Endothelial cell of umbilical vein (primary cell): ENCODE measurements around the gene ACP3. TPM values are rescaled to one million over a fixed set of nuclear protein-coding genes. Genes with fewer than 3 reads are reported as not detected.

Experiments
- BruUV-seq: library from RNA; stranded (reverse); fragments of 400-500 nt; replicated peaks from 2 replicates; lab custom pipeline; 2021; lab: Mats Ljungman, UMichigan
- CTCF ChIA-PET: fragments of 300-600, 350-600 bp; sonication (Branson Sonifier 250); formaldehyde crosslinking; loops from one replicate; lab custom pipeline; 2021; ENCODE audit warnings: antibody characterized with exemption, inconsistent platforms; lab: Charles Lee
- POLR2A ChIA-PET: fragments of 300-600, 350-600 bp; sonication (Branson Sonifier 250); formaldehyde crosslinking; loops from one replicate; lab custom pipeline; 2021; ENCODE audit warnings: antibody characterized with exemption, inconsistent platforms; lab: Charles Lee
- DNase-seq: peaks from one replicate; pipeline ENCODE4 v3.0.0-alpha.2; 2011; ENCODE audit warnings: low read depth, low spot score
- FAIRE-seq: peaks from 2 replicates; lab custom pipeline; 2011; peaks lifted over from hg19 to GRCh38; lab: Jason Lieb, UNC
- H2AFZ ChIP-seq: 2 replicates; pipeline ENCODE4 v1.6.0; 2012; ENCODE audit warnings: low read depth, low read length, control low read depth, inconsistent platforms
- H3K27ac ChIP-seq: 2 replicates; pipeline ENCODE4 v1.5.1; 2011; ENCODE audit warnings: low read depth, mild to moderate bottlenecking, control low read depth, low read length, moderate library complexity; ENCODE audit not compliant: insufficient read depth
- H3K27me3 ChIP-seq, 2 experiments: 2 replicates each; pipeline versions ENCODE4 v1.6.0 to v1.6.1; 2011; ENCODE audit warnings: low read length in 2 of 2, mixed read lengths in 1 of 2; ENCODE audit not compliant: control insufficient read depth in 2 of 2, insufficient read depth in 2 of 2
- H3K36me3 ChIP-seq, 2 experiments: 2 replicates in 1 of 2; 3 replicates in 1 of 2; pipeline ENCODE4 v1.5.1; 2011; ENCODE audit warnings: low read length in 2 of 2, mild to moderate bottlenecking in 1 of 2, moderate library complexity in 1 of 2; ENCODE audit not compliant: control insufficient read depth in 2 of 2, insufficient read depth in 2 of 2; ENCODE audit errors: extremely low read depth in 1 of 2
- H3K4me1 ChIP-seq: 3 replicates; pipeline ENCODE4 v1.5.1; 2011; ENCODE audit warnings: mild to moderate bottlenecking, low read length; ENCODE audit not compliant: control insufficient read depth, insufficient read depth; ENCODE audit errors: extremely low read depth
- H3K4me2 ChIP-seq: 2 replicates; pipeline ENCODE4 v1.6.1; 2011; ENCODE audit warnings: low read length, control low read depth, mixed read lengths; ENCODE audit not compliant: insufficient read depth
- H3K4me3 ChIP-seq, 3 experiments: fragments of 200-600 bp in 1 of 3; sonication (generic), shearing (Covaris generic) in 1 of 3; replicated peaks in 1 of 3; 2 replicates each; pipeline ENCODE4 v1.5.1; 2011 to 2016; ENCODE audit warnings: control low read depth in 3 of 3, low read length in 3 of 3, mild to moderate bottlenecking in 2 of 3, inconsistent platforms in 1 of 3, low read depth in 1 of 3, moderate library complexity in 1 of 3; ENCODE audit not compliant: insufficient read depth in 1 of 3
- H3K79me2 ChIP-seq: 2 replicates; pipeline ENCODE4 v1.6.0; 2012; ENCODE audit warnings: low read length, inconsistent platforms; ENCODE audit not compliant: control insufficient read depth, insufficient read depth
- H3K9ac ChIP-seq: replicated peaks from 2 replicates; pipeline ENCODE3; 2011; ENCODE audit warnings: low read length, control low read depth; ENCODE audit not compliant: insufficient read depth; ENCODE audit errors: extremely low read depth
- H3K9me1 ChIP-seq: replicated peaks from 3 replicates; pipeline ENCODE4 v1.6.0; 2011; ENCODE audit warnings: mild to moderate bottlenecking, low read length; ENCODE audit not compliant: control insufficient read depth, insufficient read depth; ENCODE audit errors: extremely low read depth
- H3K9me3 ChIP-seq: replicated peaks from 2 replicates; pipeline ENCODE4 v1.5.1; 2012; ENCODE audit warnings: low read length, inconsistent platforms; ENCODE audit not compliant: control insufficient read depth, insufficient read depth
- H4K20me1 ChIP-seq: replicated peaks from 2 replicates; pipeline ENCODE3; 2011; ENCODE audit warnings: mild to moderate bottlenecking, low read length; ENCODE audit not compliant: control insufficient read depth, insufficient read depth; ENCODE audit errors: extremely low read depth
- EZH2 ChIP-seq: IDR thresholded peaks from 2 replicates; pipeline ENCODE4 v1.6.1; 2012; ENCODE audit warnings: borderline replicate concordance, low read depth, mild to moderate bottlenecking, moderate library complexity, low read length, inconsistent platforms; ENCODE audit not compliant: severe bottlenecking
- FOS ChIP-seq: IDR thresholded peaks from 2 replicates; pipeline ENCODE4 v1.6.1; 2011; ENCODE audit warnings: mild to moderate bottlenecking, low read length, moderate library complexity, borderline replicate concordance; ENCODE audit not compliant: insufficient read depth
- GATA2 ChIP-seq: IDR thresholded peaks from 2 replicates; pipeline ENCODE4 v1.7.0; 2011; ENCODE audit warnings: low read depth, mild to moderate bottlenecking, moderate library complexity, mixed read lengths, low read length; ENCODE audit not compliant: insufficient read length, insufficient read depth
- JUN ChIP-seq: IDR thresholded peaks from 2 replicates; pipeline ENCODE4 v1.6.1; 2011; ENCODE audit warnings: borderline replicate concordance, low read depth; ENCODE audit not compliant: insufficient read length, insufficient read depth
- MYC ChIP-seq: IDR thresholded peaks from one replicate; pipeline ENCODE4 v1.6.1; 2011; ENCODE audit warnings: mild to moderate bottlenecking, low read depth, low read length
- POLR2A ChIP-seq: IDR thresholded peaks from 2 replicates; pipeline ENCODE4 v1.6.1; 2012; ENCODE audit warnings: low read depth, mild to moderate bottlenecking, control low read depth, low read length
- POLR2AphosphoS5 ChIP-seq: IDR thresholded peaks from 2 replicates; pipeline ENCODE4 v1.6.1; 2012; ENCODE audit warnings: low read depth, mild to moderate bottlenecking, control low read depth, low read length, moderate library complexity; ENCODE audit not compliant: insufficient read depth
- dilution Hi-C: fragments of 300-500 bp; cut with MboI; formaldehyde crosslinking; loops from one replicate; pipeline ENCODE4 v1.15.0; 2019; ENCODE audit warnings: low sequenced_read_pairs; ENCODE audit not compliant: extremely low pct_ligation_motif_present
- intact Hi-C: fragments of 100-400 bp; cut with micrococcal nuclease; formaldehyde crosslinking; loops from one replicate; pipeline ENCODE4 v1.10.0; 2022
- polyA plus RNA-seq, 4 experiments: library from polyadenylated mRNA; depleted of rRNA in 3 of 4; stranded (reverse) in 3 of 4; unstranded in 1 of 4; fragments of >200 nt; gene quantifications; 2 replicates each; pipeline versions ENCODE4 v1.2.1 to v1.2.3, GENCODE V29; 2011 to 2012; ENCODE audit warnings: missing spikeins in 1 of 4
- total RNA-seq: library from RNA; stranded (reverse); gene quantifications from 2 replicates; pipeline ENCODE4 v1.2.3, GENCODE V29; 2021
- TF ChIP-seq, protein P1 (sequence below): IDR thresholded peaks from 2 replicates; pipeline ENCODE4 v1.6.1; 2011; ENCODE audit not compliant: insufficient read depth, insufficient read length
- TF ChIP-seq, protein P2 (sequence below), 2 donors: IDR thresholded peaks; 1 replicate in 1 of 2; 2 replicates in 1 of 2; pipeline ENCODE4 v1.5.1; 2011; ENCODE audit warnings: low read length in 2 of 2, mild to moderate bottlenecking in 2 of 2, moderate library complexity in 2 of 2, control low read depth in 1 of 2, inconsistent platforms in 1 of 2, low read depth in 1 of 2; ENCODE audit not compliant: insufficient read depth in 1 of 2; ENCODE audit errors: extremely low read depth in 1 of 2

The ACP3 gene
- total and polyA plus RNA-seq, 2 donors (not counting 3 experiments of a cell fraction or from before 2014, with no cell fraction given) = not detected

GRCh38 chr3:132347811-132348210 is 30.6 kb downstream of the ACP3 start:
- POLR2A ChIA-PET = no interaction called here
- Histone ChIP-seq H2AFZ (no peak overlapping the region), H3K4me1 (no peaks in the 10 kb centered on the region), H3K27ac (no peak overlapping the region), H3K79me2 (no peaks in the 10 kb centered on the region), H3K4me2 (no peak overlapping the region), H3K9ac (no peak overlapping the region), H3K36me3 (no peaks in the 10 kb centered on the region), H3K9me1 (no peaks in the 10 kb centered on the region), H3K4me3 (no peak overlapping the region), H3K27me3 (peaks cover 0 to 4% of the 10 kb centered on the region in 2 experiments), H4K20me1 (no peaks in the 10 kb centered on the region), H3K9me3 (no peaks in the 10 kb centered on the region)
- BruUV-seq = no TSS peak
- TF ChIP-seq EZH2 = no peak
- no peak for TF ChIP-seq MYC
- TF ChIP-seq POLR2A = no peak
- no peak for TF ChIP-seq FOS
- no peak for TF ChIP-seq GATA2
- TF ChIP-seq, protein P1, sequence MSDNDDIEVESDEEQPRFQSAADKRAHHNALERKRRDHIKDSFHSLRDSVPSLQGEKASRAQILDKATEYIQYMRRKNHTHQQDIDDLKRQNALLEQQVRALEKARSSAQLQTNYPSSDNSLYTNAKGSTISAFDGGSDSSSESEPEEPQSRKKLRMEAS = no peak
- no peak for TF ChIP-seq POLR2AphosphoS5
- TF ChIP-seq, protein P2, sequence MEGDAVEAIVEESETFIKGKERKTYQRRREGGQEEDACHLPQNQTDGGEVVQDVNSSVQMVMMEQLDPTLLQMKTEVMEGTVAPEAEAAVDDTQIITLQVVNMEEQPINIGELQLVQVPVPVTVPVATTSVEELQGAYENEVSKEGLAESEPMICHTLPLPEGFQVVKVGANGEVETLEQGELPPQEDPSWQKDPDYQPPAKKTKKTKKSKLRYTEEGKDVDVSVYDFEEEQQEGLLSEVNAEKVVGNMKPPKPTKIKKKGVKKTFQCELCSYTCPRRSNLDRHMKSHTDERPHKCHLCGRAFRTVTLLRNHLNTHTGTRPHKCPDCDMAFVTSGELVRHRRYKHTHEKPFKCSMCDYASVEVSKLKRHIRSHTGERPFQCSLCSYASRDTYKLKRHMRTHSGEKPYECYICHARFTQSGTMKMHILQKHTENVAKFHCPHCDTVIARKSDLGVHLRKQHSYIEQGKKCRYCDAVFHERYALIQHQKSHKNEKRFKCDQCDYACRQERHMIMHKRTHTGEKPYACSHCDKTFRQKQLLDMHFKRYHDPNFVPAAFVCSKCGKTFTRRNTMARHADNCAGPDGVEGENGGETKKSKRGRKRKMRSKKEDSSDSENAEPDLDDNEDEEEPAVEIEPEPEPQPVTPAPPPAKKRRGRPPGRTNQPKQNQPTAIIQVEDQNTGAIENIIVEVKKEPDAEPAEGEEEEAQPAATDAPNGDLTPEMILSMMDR (IDR thresholded peaks at IDR 0.05; ENCODE audit: extremely low read depth in 1 of 2, insufficient read depth in 1 of 2, low read depth in 1 of 2, low read length in 2 of 2) = no peak
- no peak for TF ChIP-seq JUN
- FAIRE-seq (no peak), DNase-seq (no peak)
- intact Hi-C loops (no loop called here), dilution Hi-C loops (no loop called here)
- CTCF ChIA-PET = interaction anchor here (1.4 to 9.4 kb wide), 2 partner anchors 53 to 93 kb away, joined by 3 to 150 read pairs; no protein-coding TSS in a partner anchor
